Naive thymus-derived CD4-positive, alpha-beta T cell (primary cell): Measurements from ENCODE around the gene RIMKLA. TPM values are rescaled to one million over a fixed set of nuclear protein-coding genes. Genes with fewer than 3 reads are reported as not detected.
A peak's percentile ranks its signal among the peaks of the same experiment; 100 is the strongest.

ENCODE experiments used
- ATAC-seq: fragments of 150-1000 bp; cut with Tn5 transposase; 2 replicates; pipeline ENCODE4 v1.10.0; 2021; ENCODE audit warnings: mild to moderate bottlenecking, moderate library complexity
- CTCF ChIA-PET: fragments of 350-600 bp; sonication (Branson Sonifier 250); formaldehyde crosslinking; loops from one replicate; lab custom pipeline; 2021; ENCODE audit warnings: antibody characterized with exemption; lab: Charles Lee
- POLR2A ChIA-PET: fragments of 350-600 bp; sonication (Branson Sonifier 250); formaldehyde crosslinking; loops from one replicate; lab custom pipeline; 2021; ENCODE audit warnings: antibody characterized with exemption, inconsistent platforms; lab: Charles Lee
- DNase-seq, 9 donors: peaks; one replicate each; pipeline versions ENCODE4 v3.0.0 to v3.0.0-alpha.2; 2020 to 2022; ENCODE audit warnings: mixed read lengths in 1 of 9
- H3K27ac ChIP-seq: one replicate; pipeline ENCODE4 v1.7.0; 2013; ENCODE audit warnings: mild to moderate bottlenecking, low read depth, low read length, moderate library complexity
- H3K27me3 ChIP-seq, 2 donors: one replicate each; pipeline ENCODE4 v1.7.0; 2013; ENCODE audit warnings: low read length in 2 of 2, mild to moderate bottlenecking in 2 of 2, moderate library complexity in 2 of 2; ENCODE audit not compliant: control insufficient read depth in 2 of 2, insufficient read depth in 2 of 2
- H3K36me3 ChIP-seq, 3 experiments: 1 replicate in 2 of 3; 2 replicates in 1 of 3; pipeline ENCODE4 v1.7.0; 2013; ENCODE audit warnings: low read length in 3 of 3, mild to moderate bottlenecking in 3 of 3, moderate library complexity in 1 of 3; ENCODE audit not compliant: insufficient read depth in 3 of 3, control insufficient read depth in 2 of 3
- H3K4me1 ChIP-seq, 2 donors: one replicate each; pipeline ENCODE4 v1.7.0; 2013; ENCODE audit warnings: low read length in 2 of 2, mild to moderate bottlenecking in 2 of 2, moderate library complexity in 1 of 2; ENCODE audit not compliant: control insufficient read depth in 2 of 2, insufficient read depth in 2 of 2
- H3K4me3 ChIP-seq: 2 replicates; pipeline ENCODE4 v1.7.0; 2013; ENCODE audit warnings: mild to moderate bottlenecking, low read length
- H3K9me3 ChIP-seq, 3 experiments: 1 replicate in 2 of 3; 2 replicates in 1 of 3; pipeline ENCODE4 v1.7.0; 2013; ENCODE audit warnings: low read length in 3 of 3; ENCODE audit not compliant: control insufficient read depth in 2 of 3
- H3K27ac Mint-ChIP-seq, 9 donors: one replicate each; pipeline ENCODE4 v1.8.0; 2020 to 2022; ENCODE audit warnings: mixed read lengths in 9 of 9, mild to moderate bottlenecking in 8 of 9, moderate library complexity in 5 of 9, inconsistent platforms in 2 of 9
- H3K27me3 Mint-ChIP-seq, 5 donors: one replicate each; pipeline ENCODE4 v1.8.0; 2021 to 2022; ENCODE audit warnings: mixed read lengths in 5 of 5, mild to moderate bottlenecking in 1 of 5
- H3K36me3 Mint-ChIP-seq, 5 donors: one replicate each; pipeline ENCODE4 v1.8.0; 2020 to 2022; ENCODE audit warnings: mixed read lengths in 5 of 5, mild to moderate bottlenecking in 3 of 5, inconsistent platforms in 1 of 5
- H3K4me1 Mint-ChIP-seq, 7 donors: one replicate each; pipeline ENCODE4 v1.8.0; 2020 to 2022; ENCODE audit warnings: mixed read lengths in 7 of 7, mild to moderate bottlenecking in 3 of 7, inconsistent platforms in 1 of 7
- H3K4me3 Mint-ChIP-seq, 10 donors: one replicate each; pipeline ENCODE4 v1.8.0; 2020 to 2022; ENCODE audit warnings: mild to moderate bottlenecking in 10 of 10, mixed read lengths in 10 of 10, moderate library complexity in 6 of 10, inconsistent platforms in 2 of 10
- H3K9me3 Mint-ChIP-seq, 11 donors: one replicate each; pipeline ENCODE4 v1.8.0; 2020 to 2022; ENCODE audit warnings: mixed read lengths in 11 of 11, mild to moderate bottlenecking in 4 of 11, inconsistent platforms in 1 of 11, moderate library complexity in 1 of 11
- intact Hi-C, 2 donors: fragments of 100-400 bp; cut with micrococcal nuclease; formaldehyde crosslinking; loops; one replicate each; pipeline ENCODE4 v1.15.1; 2023
- polyA plus RNA-seq, 2 donors: library from polyadenylated mRNA; unstranded; fragments of 300-500 nt; fragmentation: Illumina TruSeq; gene quantifications; one replicate each; pipeline ENCODE4 v1.2.3, GENCODE V29; 2021
- total RNA-seq, 6 experiments: library from RNA in 5 of 6; stranded (reverse) in 5 of 6; gene quantifications; 1 replicate in 5 of 6; 2 replicates in 1 of 6; pipeline ENCODE4 v1.2.3 and lab custom pipeline; 2021 to 2026

The RIMKLA gene
- total and polyA plus RNA-seq, 7 experiments from 2014 or later: 0.03 to 3.1 (median 0.17) TPM; not detected in 3

GRCh38 chr1:42424201-42424600 is 43.6 kb downstream of the RIMKLA start:
- Mint-ChIP-seq H3K4me3 (no peak overlapping the region), H3K27me3 (peaks cover 0 to 12% (median 5%) of the 10 kb centered on the region in 5 donors), H3K9me3 (no peaks in the 10 kb centered on the region), H3K27ac (no peak overlapping the region), H3K4me1 (peaks cover 0 to 4% (median 0%) of the 10 kb centered on the region in 7 donors), H3K36me3 (peaks cover 0 to 9% (median 0%) of the 10 kb centered on the region in 5 donors)
- H3K36me3 ChIP-seq: no peaks in the 10 kb centered on the region
- CTCF ChIA-PET: no interaction called here
- DNase-seq (no peak), ATAC-seq (no peak)
- no peak overlapping the region for H3K27ac ChIP-seq
- H3K27me3 ChIP-seq: no peaks in the 10 kb centered on the region
- no peaks in the 10 kb centered on the region for H3K4me1 ChIP-seq
- no peak overlapping the region for H3K4me3 ChIP-seq
- intact Hi-C loops: no loop called here
- POLR2A ChIA-PET: no interaction called here
- no peaks in the 10 kb centered on the region for H3K9me3 ChIP-seq

GRCh38 chr1:42427240-42427639 is 46.6 kb downstream of the RIMKLA start:
- Mint-ChIP-seq H3K9me3 (no peaks in the 10 kb centered on the region), H3K27me3 (peaks cover 0 to 12% (median 4%) of the 10 kb centered on the region in 5 donors), H3K27ac (no peak overlapping the region), H3K4me3 (no peak overlapping the region), H3K4me1 (peaks cover 0 to 4% (median 0%) of the 10 kb centered on the region in 7 donors), H3K36me3 (peaks cover 0 to 9% (median 0%) of the 10 kb centered on the region in 5 donors)
- ATAC-seq: no peak
- Histone ChIP-seq H3K27ac (no peak overlapping the region), H3K4me1 (no peaks in the 10 kb centered on the region), H3K9me3 (no peaks in the 10 kb centered on the region), H3K36me3 (no peaks in the 10 kb centered on the region), H3K27me3 (no peaks in the 10 kb centered on the region), H3K4me3 (no peak overlapping the region)
- DNase-seq: no peak
- ChIA-PET POLR2A (no interaction called here), CTCF (no interaction called here)
- intact Hi-C loops: no loop called here

GRCh38 chr1:42429603-42430002 is 49.0 kb downstream of the RIMKLA start:
- Histone ChIP-seq H3K36me3 (no peaks in the 10 kb centered on the region), H3K27ac (no peak overlapping the region), H3K4me1 (no peaks in the 10 kb centered on the region), H3K27me3 (no peaks in the 10 kb centered on the region), H3K4me3 (no peak overlapping the region), H3K9me3 (no peaks in the 10 kb centered on the region)
- H3K4me1 Mint-ChIP-seq: peaks cover 0 to 4% (median 0%) of the 10 kb centered on the region in 7 donors
- intact Hi-C loops: no loop called here
- H3K27ac Mint-ChIP-seq: no peak overlapping the region
- ChIA-PET CTCF (no interaction called here), POLR2A (no interaction called here)
- H3K36me3 Mint-ChIP-seq: peaks cover 0 to 6% (median 0%) of the 10 kb centered on the region in 5 donors
- peaks cover 0 to 4% (median 4%) of the 10 kb centered on the region in 5 donors for H3K27me3 Mint-ChIP-seq
- H3K9me3 Mint-ChIP-seq: no peaks in the 10 kb centered on the region
- DNase-seq: no peak
- no peak overlapping the region for H3K4me3 Mint-ChIP-seq
- ATAC-seq: no peak

- ChIA-PET POLR2A (no interaction called here), CTCF (no interaction called here)
- ATAC-seq (no peak), DNase-seq (no peak)
- H3K27me3 Mint-ChIP-seq: peaks cover 0 to 4% (median 0%) of the 10 kb centered on the region in 5 donors
- H3K4me3 Mint-ChIP-seq: no peak overlapping the region
- intact Hi-C loops: no loop called here
- no peaks in the 10 kb centered on the region for H3K9me3 ChIP-seq
- H3K36me3 ChIP-seq: no peaks in the 10 kb centered on the region
- H3K27ac Mint-ChIP-seq: peak overlapping the region in 1 of 9 donors; percentile 42
- peaks cover 0 to 4% (median 0%) of the 10 kb centered on the region in 7 donors for H3K4me1 Mint-ChIP-seq
- no peak overlapping the region for H3K4me3 ChIP-seq
- peaks cover 0 to 9% (median 0%) of the 10 kb centered on the region in 5 donors for H3K36me3 Mint-ChIP-seq
- no peaks in the 10 kb centered on the region for H3K9me3 Mint-ChIP-seq
- H3K27me3 ChIP-seq: no peaks in the 10 kb centered on the region
- no peak overlapping the region for H3K27ac ChIP-seq
- no peaks in the 10 kb centered on the region for H3K4me1 ChIP-seq
Observed at GRCh38 chr1:42430286-42431135, 49.9 kb downstream of the RIMKLA start.

GRCh38 chr1:42431514-42431913 is 50.9 kb downstream of the RIMKLA start:
- H3K4me3 Mint-ChIP-seq: no peak overlapping the region
- H3K36me3 Mint-ChIP-seq: peaks cover 0 to 9% (median 0%) of the 10 kb centered on the region in 5 donors
- H3K27me3 ChIP-seq: peaks cover 0 to 3% of the 10 kb centered on the region in 2 donors
- DNase-seq (no peak), ATAC-seq (no peak)
- H3K4me1 ChIP-seq: no peaks in the 10 kb centered on the region
- H3K9me3 ChIP-seq: no peaks in the 10 kb centered on the region
- POLR2A ChIA-PET: no interaction called here
- H3K9me3 Mint-ChIP-seq: no peaks in the 10 kb centered on the region
- no peaks in the 10 kb centered on the region for H3K36me3 ChIP-seq
- no peak overlapping the region for H3K27ac Mint-ChIP-seq
- peaks cover 0 to 4% (median 0%) of the 10 kb centered on the region in 5 donors for H3K27me3 Mint-ChIP-seq
- peaks cover 0 to 4% (median 0%) of the 10 kb centered on the region in 7 donors for H3K4me1 Mint-ChIP-seq
- no peak overlapping the region for H3K4me3 ChIP-seq
- intact Hi-C loops: no loop called here
- no peak overlapping the region for H3K27ac ChIP-seq
- CTCF ChIA-PET: no interaction called here

GRCh38 chr1:42432714-42433113 is 52.1 kb downstream of the RIMKLA start:
- Histone ChIP-seq H3K36me3 (no peaks in the 10 kb centered on the region), H3K4me3 (no peak overlapping the region), H3K4me1 (no peaks in the 10 kb centered on the region), H3K27me3 (peaks cover 0 to 3% of the 10 kb centered on the region in 2 donors), H3K27ac (no peak overlapping the region), H3K9me3 (no peaks in the 10 kb centered on the region)
- Mint-ChIP-seq H3K9me3 (no peaks in the 10 kb centered on the region), H3K36me3 (peaks cover 0 to 13% (median 0%) of the 10 kb centered on the region in 5 donors), H3K4me3 (no peak overlapping the region), H3K4me1 (peaks cover 0 to 4% (median 0%) of the 10 kb centered on the region in 7 donors), H3K27ac (no peak overlapping the region), H3K27me3 (peaks cover 0 to 9% (median 0%) of the 10 kb centered on the region in 5 donors)
- ChIA-PET CTCF (interaction anchor here (1.4 kb wide), 1 partner anchor 259 kb away, joined by 3 read pairs; no protein-coding TSS in a partner anchor), POLR2A (no interaction called here)
- ATAC-seq (no peak), DNase-seq (no peak)
- intact Hi-C loops: no loop called here
